Liver (tissue), 9 donors: ENCODE results near the gene SLC9C1. TPM values are rescaled to one million over a fixed set of nuclear protein-coding genes. Genes with fewer than 3 reads are reported as not detected.

Experiments used
- DNase-seq: peaks from one replicate; pipeline ENCODE4 v3.0.0-alpha.2; 2017; ENCODE audit warnings: low spot score
- H3K27ac ChIP-seq, 2 donors: one replicate each; pipeline ENCODE4 v1.7.0; 2013; ENCODE audit warnings: inconsistent platforms in 2 of 2, low read length in 2 of 2, control low read depth in 1 of 2, low read depth in 1 of 2, mild to moderate bottlenecking in 1 of 2
- H3K27me3 ChIP-seq, 4 donors: one replicate each; pipeline versions ENCODE4 v1.6.1 to v1.7.0; 2013; ENCODE audit warnings: low read length in 3 of 4, inconsistent platforms in 1 of 4, mild to moderate bottlenecking in 1 of 4, moderate library complexity in 1 of 4; ENCODE audit not compliant: control insufficient read depth in 4 of 4, insufficient read depth in 4 of 4
- H3K36me3 ChIP-seq, 4 donors: one replicate each; pipeline versions ENCODE4 v1.6.1 to v1.7.0; 2013; ENCODE audit warnings: low read length in 3 of 4, mild to moderate bottlenecking in 3 of 4, low read depth in 1 of 4, moderate library complexity in 1 of 4; ENCODE audit not compliant: control insufficient read depth in 4 of 4, insufficient read depth in 3 of 4
- H3K4me1 ChIP-seq, 4 donors: one replicate each; pipeline versions ENCODE4 v1.6.1 to v1.7.0; 2013; ENCODE audit warnings: low read length in 3 of 4, mild to moderate bottlenecking in 3 of 4, moderate library complexity in 1 of 4; ENCODE audit not compliant: control insufficient read depth in 4 of 4, insufficient read depth in 4 of 4
- H3K4me3 ChIP-seq, 3 donors: one replicate each; pipeline versions ENCODE4 v1.6.1 to v1.7.0; 2013; ENCODE audit warnings: low read length in 3 of 3, control low read depth in 1 of 3, low read depth in 1 of 3, mild to moderate bottlenecking in 1 of 3
- H3K9ac ChIP-seq, 2 donors: one replicate each; pipeline ENCODE4 v1.7.0; 2013; ENCODE audit warnings: low read length in 2 of 2, mild to moderate bottlenecking in 2 of 2, moderate library complexity in 2 of 2, control low read depth in 1 of 2, low read depth in 1 of 2
- H3K9me3 ChIP-seq, 4 donors: one replicate each; pipeline versions ENCODE4 v1.6.1 to v1.7.0; 2013; ENCODE audit warnings: low read length in 3 of 4; ENCODE audit not compliant: control insufficient read depth in 4 of 4
- FOXA1 ChIP-seq: IDR thresholded peaks from 2 replicates; pipeline ENCODE4 v1.6.1; 2016; ENCODE audit warnings: antibody characterized with exemption
- HNF4G ChIP-seq: IDR thresholded peaks from 2 replicates; pipeline ENCODE4 v1.6.1; 2016; ENCODE audit warnings: antibody characterized with exemption
- NR2F2 ChIP-seq: IDR thresholded peaks from 2 replicates; pipeline ENCODE4 v1.6.1; 2016; ENCODE audit warnings: antibody characterized with exemption
- RAD21 ChIP-seq, 2 donors: IDR thresholded peaks; 2 replicates each; pipeline ENCODE4 v1.6.1; 2016; ENCODE audit warnings: antibody characterized with exemption in 2 of 2, mild to moderate bottlenecking in 2 of 2
- SP1 ChIP-seq: IDR thresholded peaks from 2 replicates; pipeline ENCODE4 v1.6.1; 2018; ENCODE audit warnings: antibody characterized with exemption, mild to moderate bottlenecking
- TAF1 ChIP-seq: conservative IDR thresholded peaks from 2 replicates; pipeline ENCODE4 v1.6.1; 2016; ENCODE audit warnings: antibody characterized with exemption, mild to moderate bottlenecking
- WGBS: extraction: QIAGEN DNeasy Blood & Tissue Kit; methylation state at CpG from one replicate; pipeline ENCODE4 v1.1.7; 2013; 5-methylcytosine and 5-hydroxymethylcytosine counted together
- polyA plus RNA-seq, 2 donors: library from polyadenylated mRNA; stranded (reverse) in 1 of 2; unstranded in 1 of 2; fragments of 200-250 nt in 1 of 2; fragments of >200 nt in 1 of 2; fragmentation: Nextera tagmentation in 1 of 2; extraction: Ambion mirVana in 1 of 2; gene quantifications; one replicate each; pipeline versions ENCODE4 v1.2.1 to v1.2.3, GENCODE V29; 2013 to 2015
- total RNA-seq, 2 donors: library from RNA; depleted of rRNA; stranded (reverse); fragments of >200 nt; gene quantifications; one replicate each; pipeline ENCODE4 v1.2.3, GENCODE V29; 2014
- TF ChIP-seq, protein P1 (sequence below): IDR thresholded peaks from 2 replicates; pipeline ENCODE4 v1.6.1; 2016; ENCODE audit warnings: antibody characterized with exemption
- TF ChIP-seq, protein P2 (sequence below): IDR thresholded peaks from 2 replicates; pipeline ENCODE4 v1.6.1; 2016; ENCODE audit warnings: antibody characterized with exemption
- TF ChIP-seq, protein P3 (sequence below): IDR thresholded peaks from 2 replicates; pipeline ENCODE4 v1.6.1; 2016; ENCODE audit warnings: antibody characterized with exemption, mild to moderate bottlenecking
- TF ChIP-seq, protein P4 (sequence below): fragments of 150-350 bp; IDR thresholded peaks from 2 replicates; pipeline ENCODE4 v1.5.1; 2017; ENCODE audit warnings: improper control_type of control experiment, low read depth, low read length; ENCODE audit not compliant: missing input control
- TF ChIP-seq, protein P5 (sequence below): IDR thresholded peaks from 2 replicates; pipeline ENCODE4 v1.6.1; 2016; ENCODE audit warnings: antibody characterized with exemption
- donor health status: healthy.
- donor health status: healthy.
- donor health status: healthy.
- donor health status: healthy.
- donor health status: healthy.

The SLC9C1 gene
- total and polyA plus RNA-seq, 4 donors: 0.28 TPM; not detected in 3

DNA sequence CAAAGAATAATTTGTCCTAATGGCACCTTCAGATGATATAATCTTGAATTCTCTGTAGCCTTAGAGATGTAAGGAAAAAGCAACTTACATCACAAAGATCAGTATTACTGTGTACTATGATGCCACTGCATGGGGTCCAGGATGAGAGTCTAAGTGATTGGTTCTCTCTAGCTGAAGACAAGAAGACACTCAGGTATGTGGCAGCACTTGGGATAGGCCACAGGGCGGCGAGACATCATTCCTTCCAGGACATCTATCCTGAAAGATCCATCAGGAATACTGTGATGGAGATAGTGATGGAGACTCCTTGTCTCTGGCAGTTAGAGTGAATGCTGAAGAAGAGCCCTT is 41.4 kb upstream of the SLC9C1 start:
- no peak for DNase-seq
- no peaks in the 10 kb centered on the region for H3K9me3 ChIP-seq
- no peak overlapping the region for H3K4me3 ChIP-seq
- peaks cover 0 to 8% (median 2%) of the 10 kb centered on the region in 4 donors for H3K4me1 ChIP-seq
- no peak overlapping the region for H3K27ac ChIP-seq
- H3K9ac ChIP-seq: no peak overlapping the region
- H3K36me3 ChIP-seq: no peaks in the 10 kb centered on the region
- peaks cover 0 to 3% (median 2%) of the 10 kb centered on the region in 4 donors for H3K27me3 ChIP-seq
- TF ChIP-seq, protein P1, sequence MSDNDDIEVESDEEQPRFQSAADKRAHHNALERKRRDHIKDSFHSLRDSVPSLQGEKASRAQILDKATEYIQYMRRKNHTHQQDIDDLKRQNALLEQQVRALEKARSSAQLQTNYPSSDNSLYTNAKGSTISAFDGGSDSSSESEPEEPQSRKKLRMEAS: no peak
- no peak for TF ChIP-seq TAF1
- TF ChIP-seq, protein P2, sequence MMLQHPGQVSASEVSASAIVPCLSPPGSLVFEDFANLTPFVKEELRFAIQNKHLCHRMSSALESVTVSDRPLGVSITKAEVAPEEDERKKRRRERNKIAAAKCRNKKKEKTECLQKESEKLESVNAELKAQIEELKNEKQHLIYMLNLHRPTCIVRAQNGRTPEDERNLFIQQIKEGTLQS: no peak
- WGBS: 93% methylated on average over 2 of the region's 2 CpGs

DNA sequence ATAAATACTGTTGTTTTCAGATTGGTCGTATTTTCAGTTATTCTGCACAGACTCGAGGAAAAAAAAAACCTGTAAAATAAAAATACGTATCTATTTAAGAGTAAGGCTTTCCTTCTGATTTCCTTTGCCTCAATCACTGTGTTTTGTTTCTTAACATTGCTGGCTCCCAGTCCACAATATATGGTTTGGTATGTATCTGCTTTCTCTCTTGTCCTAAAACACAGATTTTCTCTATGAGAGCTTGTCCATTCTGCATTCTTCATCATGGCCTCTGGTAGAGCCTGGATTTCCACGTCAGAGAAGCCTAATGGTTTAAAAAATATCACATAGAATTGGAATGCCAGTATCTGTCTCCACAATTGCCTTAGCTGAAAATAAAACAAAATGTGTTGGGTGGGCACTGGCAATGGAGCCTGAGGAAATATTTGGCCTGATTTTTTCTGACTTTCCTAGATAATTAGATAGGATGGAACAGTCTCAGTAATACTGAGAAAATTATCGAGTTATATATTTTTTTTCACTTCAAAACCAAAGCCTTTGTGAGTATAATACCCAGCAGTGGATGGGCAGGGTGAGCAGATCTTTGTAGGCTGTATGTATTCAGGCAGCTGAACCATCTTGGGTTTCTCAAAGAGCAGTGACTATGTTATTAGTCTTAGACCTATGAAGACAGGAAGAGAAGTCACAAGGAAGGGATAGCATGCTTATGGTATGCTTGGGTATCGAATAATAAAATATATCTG is 40.8 kb upstream of the SLC9C1 start:
- TF ChIP-seq RAD21 (IDR thresholded peaks at IDR 0.05) (no peak), FOXA1 (no peak), TAF1 (no peak), HNF4G (no peak), SP1 (no peak), NR2F2 (no peak)
- TF ChIP-seq, protein P3, sequence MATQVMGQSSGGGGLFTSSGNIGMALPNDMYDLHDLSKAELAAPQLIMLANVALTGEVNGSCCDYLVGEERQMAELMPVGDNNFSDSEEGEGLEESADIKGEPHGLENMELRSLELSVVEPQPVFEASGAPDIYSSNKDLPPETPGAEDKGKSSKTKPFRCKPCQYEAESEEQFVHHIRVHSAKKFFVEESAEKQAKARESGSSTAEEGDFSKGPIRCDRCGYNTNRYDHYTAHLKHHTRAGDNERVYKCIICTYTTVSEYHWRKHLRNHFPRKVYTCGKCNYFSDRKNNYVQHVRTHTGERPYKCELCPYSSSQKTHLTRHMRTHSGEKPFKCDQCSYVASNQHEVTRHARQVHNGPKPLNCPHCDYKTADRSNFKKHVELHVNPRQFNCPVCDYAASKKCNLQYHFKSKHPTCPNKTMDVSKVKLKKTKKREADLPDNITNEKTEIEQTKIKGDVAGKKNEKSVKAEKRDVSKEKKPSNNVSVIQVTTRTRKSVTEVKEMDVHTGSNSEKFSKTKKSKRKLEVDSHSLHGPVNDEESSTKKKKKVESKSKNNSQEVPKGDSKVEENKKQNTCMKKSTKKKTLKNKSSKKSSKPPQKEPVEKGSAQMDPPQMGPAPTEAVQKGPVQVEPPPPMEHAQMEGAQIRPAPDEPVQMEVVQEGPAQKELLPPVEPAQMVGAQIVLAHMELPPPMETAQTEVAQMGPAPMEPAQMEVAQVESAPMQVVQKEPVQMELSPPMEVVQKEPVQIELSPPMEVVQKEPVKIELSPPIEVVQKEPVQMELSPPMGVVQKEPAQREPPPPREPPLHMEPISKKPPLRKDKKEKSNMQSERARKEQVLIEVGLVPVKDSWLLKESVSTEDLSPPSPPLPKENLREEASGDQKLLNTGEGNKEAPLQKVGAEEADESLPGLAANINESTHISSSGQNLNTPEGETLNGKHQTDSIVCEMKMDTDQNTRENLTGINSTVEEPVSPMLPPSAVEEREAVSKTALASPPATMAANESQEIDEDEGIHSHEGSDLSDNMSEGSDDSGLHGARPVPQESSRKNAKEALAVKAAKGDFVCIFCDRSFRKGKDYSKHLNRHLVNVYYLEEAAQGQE: no peak
- TF ChIP-seq, protein P4, sequence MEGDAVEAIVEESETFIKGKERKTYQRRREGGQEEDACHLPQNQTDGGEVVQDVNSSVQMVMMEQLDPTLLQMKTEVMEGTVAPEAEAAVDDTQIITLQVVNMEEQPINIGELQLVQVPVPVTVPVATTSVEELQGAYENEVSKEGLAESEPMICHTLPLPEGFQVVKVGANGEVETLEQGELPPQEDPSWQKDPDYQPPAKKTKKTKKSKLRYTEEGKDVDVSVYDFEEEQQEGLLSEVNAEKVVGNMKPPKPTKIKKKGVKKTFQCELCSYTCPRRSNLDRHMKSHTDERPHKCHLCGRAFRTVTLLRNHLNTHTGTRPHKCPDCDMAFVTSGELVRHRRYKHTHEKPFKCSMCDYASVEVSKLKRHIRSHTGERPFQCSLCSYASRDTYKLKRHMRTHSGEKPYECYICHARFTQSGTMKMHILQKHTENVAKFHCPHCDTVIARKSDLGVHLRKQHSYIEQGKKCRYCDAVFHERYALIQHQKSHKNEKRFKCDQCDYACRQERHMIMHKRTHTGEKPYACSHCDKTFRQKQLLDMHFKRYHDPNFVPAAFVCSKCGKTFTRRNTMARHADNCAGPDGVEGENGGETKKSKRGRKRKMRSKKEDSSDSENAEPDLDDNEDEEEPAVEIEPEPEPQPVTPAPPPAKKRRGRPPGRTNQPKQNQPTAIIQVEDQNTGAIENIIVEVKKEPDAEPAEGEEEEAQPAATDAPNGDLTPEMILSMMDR: no peak
- TF ChIP-seq, protein P5, sequence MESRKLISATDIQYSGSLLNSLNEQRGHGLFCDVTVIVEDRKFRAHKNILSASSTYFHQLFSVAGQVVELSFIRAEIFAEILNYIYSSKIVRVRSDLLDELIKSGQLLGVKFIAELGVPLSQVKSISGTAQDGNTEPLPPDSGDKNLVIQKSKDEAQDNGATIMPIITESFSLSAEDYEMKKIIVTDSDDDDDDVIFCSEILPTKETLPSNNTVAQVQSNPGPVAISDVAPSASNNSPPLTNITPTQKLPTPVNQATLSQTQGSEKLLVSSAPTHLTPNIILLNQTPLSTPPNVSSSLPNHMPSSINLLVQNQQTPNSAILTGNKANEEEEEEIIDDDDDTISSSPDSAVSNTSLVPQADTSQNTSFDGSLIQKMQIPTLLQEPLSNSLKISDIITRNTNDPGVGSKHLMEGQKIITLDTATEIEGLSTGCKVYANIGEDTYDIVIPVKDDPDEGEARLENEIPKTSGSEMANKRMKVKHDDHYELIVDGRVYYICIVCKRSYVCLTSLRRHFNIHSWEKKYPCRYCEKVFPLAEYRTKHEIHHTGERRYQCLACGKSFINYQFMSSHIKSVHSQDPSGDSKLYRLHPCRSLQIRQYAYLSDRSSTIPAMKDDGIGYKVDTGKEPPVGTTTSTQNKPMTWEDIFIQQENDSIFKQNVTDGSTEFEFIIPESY: no peak
- TF ChIP-seq, protein P1: no peak
- Histone ChIP-seq H3K9me3 (no peaks in the 10 kb centered on the region), H3K27ac (no peak overlapping the region), H3K27me3 (peaks cover 0 to 5% (median 2%) of the 10 kb centered on the region in 4 donors), H3K9ac (no peak overlapping the region), H3K36me3 (no peaks in the 10 kb centered on the region), H3K4me3 (no peak overlapping the region), H3K4me1 (peaks cover 0 to 8% (median 2%) of the 10 kb centered on the region in 4 donors)
- DNase-seq: no peak
- WGBS: 55% methylated on average over 6 of the region's 6 CpGs
